ENCODE measurements around the gene UNC5A. TPM values are rescaled to one million over a fixed set of nuclear protein-coding genes. Genes with fewer than 3 reads are reported as not detected.

The UNC5A gene
- total RNA-seq, 1 experiment from 2014 or later, result 0.13 TPM

GRCh38 chr5:176768174-176768970 is 42.0 kb upstream of the UNC5A start:
- no peaks in the 10 kb centered on the region for H3K36me3 ChIP-seq (ENCODE audit: control insufficient read depth, insufficient read depth, low read length)
- H3K4me3 ChIP-seq (ENCODE audit: low read depth in 2 of 2, low read length in 2 of 2), result no peak overlapping the region
- peaks cover 5% of the 10 kb centered on the region; the same call in 1 of the 2 replicates for H3K9me3 ChIP-seq (ENCODE audit: control insufficient read depth, insufficient read depth, low read depth, low read length)
- no peak for ATAC-seq
- H3K4me1 ChIP-seq (ENCODE audit: control insufficient read depth, insufficient read depth, low read length), result no peaks in the 10 kb centered on the region
- BruUV-seq (replicated peaks), result no TSS peak
- in situ Hi-C loops (cut with HindIII; ENCODE audit: low pct_unique_long_range_greater_than_20kb, low sequenced_read_pairs) (no loop called here), intact Hi-C loops (cut with micrococcal nuclease; ENCODE audit: unreplicated experiment) (no loop called here)
- H3K27me3 ChIP-seq (ENCODE audit: control insufficient read depth, insufficient read depth, low read length), result peaks cover 23% of the 10 kb centered on the region
- ChIA-PET CTCF (no interaction called here), POLR2A (no interaction called here)
- TF ChIP-seq, protein P1, sequence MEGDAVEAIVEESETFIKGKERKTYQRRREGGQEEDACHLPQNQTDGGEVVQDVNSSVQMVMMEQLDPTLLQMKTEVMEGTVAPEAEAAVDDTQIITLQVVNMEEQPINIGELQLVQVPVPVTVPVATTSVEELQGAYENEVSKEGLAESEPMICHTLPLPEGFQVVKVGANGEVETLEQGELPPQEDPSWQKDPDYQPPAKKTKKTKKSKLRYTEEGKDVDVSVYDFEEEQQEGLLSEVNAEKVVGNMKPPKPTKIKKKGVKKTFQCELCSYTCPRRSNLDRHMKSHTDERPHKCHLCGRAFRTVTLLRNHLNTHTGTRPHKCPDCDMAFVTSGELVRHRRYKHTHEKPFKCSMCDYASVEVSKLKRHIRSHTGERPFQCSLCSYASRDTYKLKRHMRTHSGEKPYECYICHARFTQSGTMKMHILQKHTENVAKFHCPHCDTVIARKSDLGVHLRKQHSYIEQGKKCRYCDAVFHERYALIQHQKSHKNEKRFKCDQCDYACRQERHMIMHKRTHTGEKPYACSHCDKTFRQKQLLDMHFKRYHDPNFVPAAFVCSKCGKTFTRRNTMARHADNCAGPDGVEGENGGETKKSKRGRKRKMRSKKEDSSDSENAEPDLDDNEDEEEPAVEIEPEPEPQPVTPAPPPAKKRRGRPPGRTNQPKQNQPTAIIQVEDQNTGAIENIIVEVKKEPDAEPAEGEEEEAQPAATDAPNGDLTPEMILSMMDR (IDR thresholded peaks at IDR 0.05), result no peak
- TF ChIP-seq TCF7L2 (IDR thresholded peaks at IDR 0.05; ENCODE audit: low read depth, low read length), result no peak
- no peak for DNase-seq (ENCODE audit: low read depth, low spot score)
- H3K27ac ChIP-seq (ENCODE audit: low read length), result no peak overlapping the region

DNA sequence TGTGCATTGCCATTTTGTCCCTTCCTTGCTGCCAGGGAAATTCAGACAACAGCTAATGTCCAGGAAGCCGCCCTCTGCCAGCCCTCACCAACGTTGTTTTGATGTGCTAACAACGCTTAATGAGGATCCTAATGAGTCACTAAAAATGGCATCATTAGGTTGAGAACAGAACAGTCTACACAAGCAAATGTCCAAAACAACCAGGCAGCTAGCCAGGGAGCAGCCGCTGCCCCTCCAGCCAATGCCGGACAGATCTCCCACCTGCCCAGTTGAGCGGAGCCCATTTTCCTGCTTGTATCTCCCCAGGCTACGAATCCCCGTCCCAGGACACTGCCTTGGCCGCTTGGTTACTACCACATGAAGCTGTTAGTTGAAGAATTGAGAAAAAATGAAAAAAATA is 40.4 kb upstream of the UNC5A start:
- in situ Hi-C loops (cut with HindIII; ENCODE audit: low pct_unique_long_range_greater_than_20kb, low sequenced_read_pairs), result no loop called here
- TF ChIP-seq TCF7L2 (IDR thresholded peaks at IDR 0.05; ENCODE audit: low read depth, low read length) (no peak), POLR2AphosphoS5 (IDR thresholded peaks at IDR 0.05; ENCODE audit: low read depth, low read length) (no peak), SIN3A (IDR thresholded peaks at IDR 0.05; ENCODE audit: borderline replicate concordance, insufficient read depth, low read depth, low read length) (no peak)
- TF ChIP-seq, protein P2, sequence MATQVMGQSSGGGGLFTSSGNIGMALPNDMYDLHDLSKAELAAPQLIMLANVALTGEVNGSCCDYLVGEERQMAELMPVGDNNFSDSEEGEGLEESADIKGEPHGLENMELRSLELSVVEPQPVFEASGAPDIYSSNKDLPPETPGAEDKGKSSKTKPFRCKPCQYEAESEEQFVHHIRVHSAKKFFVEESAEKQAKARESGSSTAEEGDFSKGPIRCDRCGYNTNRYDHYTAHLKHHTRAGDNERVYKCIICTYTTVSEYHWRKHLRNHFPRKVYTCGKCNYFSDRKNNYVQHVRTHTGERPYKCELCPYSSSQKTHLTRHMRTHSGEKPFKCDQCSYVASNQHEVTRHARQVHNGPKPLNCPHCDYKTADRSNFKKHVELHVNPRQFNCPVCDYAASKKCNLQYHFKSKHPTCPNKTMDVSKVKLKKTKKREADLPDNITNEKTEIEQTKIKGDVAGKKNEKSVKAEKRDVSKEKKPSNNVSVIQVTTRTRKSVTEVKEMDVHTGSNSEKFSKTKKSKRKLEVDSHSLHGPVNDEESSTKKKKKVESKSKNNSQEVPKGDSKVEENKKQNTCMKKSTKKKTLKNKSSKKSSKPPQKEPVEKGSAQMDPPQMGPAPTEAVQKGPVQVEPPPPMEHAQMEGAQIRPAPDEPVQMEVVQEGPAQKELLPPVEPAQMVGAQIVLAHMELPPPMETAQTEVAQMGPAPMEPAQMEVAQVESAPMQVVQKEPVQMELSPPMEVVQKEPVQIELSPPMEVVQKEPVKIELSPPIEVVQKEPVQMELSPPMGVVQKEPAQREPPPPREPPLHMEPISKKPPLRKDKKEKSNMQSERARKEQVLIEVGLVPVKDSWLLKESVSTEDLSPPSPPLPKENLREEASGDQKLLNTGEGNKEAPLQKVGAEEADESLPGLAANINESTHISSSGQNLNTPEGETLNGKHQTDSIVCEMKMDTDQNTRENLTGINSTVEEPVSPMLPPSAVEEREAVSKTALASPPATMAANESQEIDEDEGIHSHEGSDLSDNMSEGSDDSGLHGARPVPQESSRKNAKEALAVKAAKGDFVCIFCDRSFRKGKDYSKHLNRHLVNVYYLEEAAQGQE (IDR thresholded peaks at IDR 0.05; ENCODE audit: insufficient read depth in 1 of 2, low read depth in 2 of 2, low read length in 1 of 2), result no peak
- TF ChIP-seq, protein P1 (IDR thresholded peaks at IDR 0.05), result no peak
- ChIA-PET POLR2A (no interaction called here), CTCF (no interaction called here)
- intact Hi-C loops (cut with micrococcal nuclease; ENCODE audit: unreplicated experiment), result no loop called here
- no peak for ATAC-seq
- no TSS peak for BruUV-seq (replicated peaks)
- H3K9me3 ChIP-seq (ENCODE audit: control insufficient read depth, insufficient read depth, low read depth, low read length), result peaks cover 5% of the 10 kb centered on the region; the same call in 1 of the 2 replicates
- H3K27me3 ChIP-seq (ENCODE audit: control insufficient read depth, insufficient read depth, low read length), result peaks cover 20% of the 10 kb centered on the region
- H3K4me1 ChIP-seq (ENCODE audit: control insufficient read depth, insufficient read depth, low read length), result no peaks in the 10 kb centered on the region; the same call in 1 of the 2 replicates
- no peak overlapping the region for H3K4me3 ChIP-seq (ENCODE audit: low read depth in 2 of 2, low read length in 2 of 2)
- no peak for DNase-seq (ENCODE audit: low read depth, low spot score)
- H3K27ac ChIP-seq (ENCODE audit: low read length), result no peak overlapping the region
- H3K36me3 ChIP-seq (ENCODE audit: control insufficient read depth, insufficient read depth, low read length), result no peaks in the 10 kb centered on the region
